Keratinocyte (primary cell): ENCODE measurements around the gene HLA-DMA. TPM values are rescaled to one million over a fixed set of nuclear protein-coding genes. Genes with fewer than 3 reads are reported as not detected.

Source experiments
- DNase-seq: peaks from one replicate; pipeline ENCODE4 v3.0.0-alpha.2; 2011; ENCODE audit warnings: low read depth, missing footprints, low spot score
- FAIRE-seq: peaks from 2 replicates; lab custom pipeline; 2011; peaks lifted over from hg19 to GRCh38; lab: Jason Lieb, UNC
- H2AFZ ChIP-seq: 2 replicates; pipeline ENCODE4 v1.6.0; 2012; ENCODE audit warnings: low read length, control low read depth, inconsistent platforms; ENCODE audit not compliant: control insufficient read depth
- H3K27ac ChIP-seq: 2 replicates; pipeline ENCODE4 v1.5.1; 2011; ENCODE audit warnings: low read length; ENCODE audit not compliant: control insufficient read depth, insufficient read depth
- H3K27me3 ChIP-seq: 3 replicates; pipeline ENCODE4 v1.6.0; 2011; ENCODE audit warnings: low read length; ENCODE audit not compliant: control insufficient read depth, insufficient read depth; ENCODE audit errors: extremely low read depth
- H3K36me3 ChIP-seq, 2 experiments: 2 replicates in 1 of 2; 3 replicates in 1 of 2; pipeline ENCODE4 v1.5.1; 2011; ENCODE audit warnings: low read length in 2 of 2, mild to moderate bottlenecking in 1 of 2; ENCODE audit not compliant: control insufficient read depth in 2 of 2, insufficient read depth in 2 of 2; ENCODE audit errors: extremely low read depth in 1 of 2
- H3K4me1 ChIP-seq: 3 replicates; pipeline ENCODE4 v1.5.1; 2011; ENCODE audit warnings: low read length; ENCODE audit not compliant: control insufficient read depth, insufficient read depth; ENCODE audit errors: extremely low read depth
- H3K4me2 ChIP-seq: 3 replicates; pipeline ENCODE4 v1.6.0; 2011; ENCODE audit warnings: low read depth, low read length; ENCODE audit not compliant: control insufficient read depth, insufficient read depth; ENCODE audit errors: extremely low read depth
- H3K4me3 ChIP-seq, 3 experiments: fragments of 200-600 bp in 1 of 3; sonication (generic) in 1 of 3; 2 replicates in 2 of 3; 3 replicates in 1 of 3; pipeline ENCODE4 v1.5.1; 2011 to 2016; ENCODE audit warnings: low read length in 3 of 3, mild to moderate bottlenecking in 3 of 3, control low read depth in 2 of 3, inconsistent platforms in 1 of 3, low read depth in 1 of 3, mixed read lengths in 1 of 3, mixed run types in 1 of 3, moderate library complexity in 1 of 3; ENCODE audit not compliant: control insufficient read depth in 2 of 3, insufficient read depth in 2 of 3; ENCODE audit errors: extremely low read depth in 1 of 3
- H3K79me2 ChIP-seq: 2 replicates; pipeline ENCODE4 v1.6.0; 2012; ENCODE audit warnings: low read length; ENCODE audit not compliant: control insufficient read depth, insufficient read depth
- H3K9ac ChIP-seq: 3 replicates; pipeline ENCODE4 v1.6.0; 2011; ENCODE audit warnings: low read length; ENCODE audit not compliant: control insufficient read depth, insufficient read depth; ENCODE audit errors: extremely low read depth
- H3K9me1 ChIP-seq: 3 replicates; pipeline ENCODE4 v1.6.0; 2011; ENCODE audit warnings: low read length; ENCODE audit not compliant: control insufficient read depth, insufficient read depth; ENCODE audit errors: extremely low read depth
- H3K9me3 ChIP-seq: 2 replicates; pipeline ENCODE4 v1.5.1; 2012; ENCODE audit warnings: low read depth, low read length; ENCODE audit not compliant: control insufficient read depth
- H4K20me1 ChIP-seq: 3 replicates; pipeline ENCODE4 v1.6.0; 2011; ENCODE audit warnings: low read length; ENCODE audit not compliant: control insufficient read depth, insufficient read depth; ENCODE audit errors: extremely low read depth
- CTCF ChIP-seq, 3 experiments: IDR thresholded peaks in 1 of 3; conservative IDR thresholded peaks in 1 of 3; optimal IDR thresholded peaks in 1 of 3; 2 replicates in 2 of 3; 3 replicates in 1 of 3; pipeline versions ENCODE3 to v1.5.1; 2011; ENCODE audit warnings: low read length in 3 of 3, mild to moderate bottlenecking in 3 of 3, moderate library complexity in 2 of 3, control low read depth in 1 of 3, inconsistent platforms in 1 of 3; ENCODE audit not compliant: insufficient read depth in 2 of 3; ENCODE audit errors: extremely low read depth in 1 of 3
- EZH2 ChIP-seq: IDR thresholded peaks from one replicate; pipeline ENCODE4 v1.6.1; 2012; ENCODE audit warnings: inconsistent platforms, mild to moderate bottlenecking, low read length, moderate library complexity
- dilution Hi-C: fragments of 300-500 bp; cut with MboI; formaldehyde crosslinking; loops from one replicate; pipeline ENCODE4 v1.7.0; 2020; ENCODE audit warnings: low sequenced_read_pairs; ENCODE audit not compliant: extremely low pct_ligation_motif_present
- polyA plus RNA-seq, 5 experiments: library from polyadenylated mRNA; depleted of rRNA in 3 of 5; stranded (reverse) in 3 of 5; stranded (forward) in 1 of 5; unstranded in 1 of 5; fragments of >200 nt; gene quantifications; 1 replicate in 1 of 5; 2 replicates in 3 of 5; 3 replicates in 1 of 5; pipeline versions ENCODE4 v1.2.1 to v1.2.3, GENCODE V29; 2011 to 2012; ENCODE audit warnings: missing spikeins in 2 of 5, low read depth in 1 of 5, low replicate concordance in 1 of 5

Gene HLA-DMA
- polyA plus RNA-seq, 1 donor (not counting 4 experiments of a cell fraction or from before 2014, with no cell fraction given) = 2.6 TPM

- Histone ChIP-seq H4K20me1 (no peaks in the 10 kb centered on the region), H3K4me1 (no peaks in the 10 kb centered on the region), H3K9me1 (no peaks in the 10 kb centered on the region), H3K9ac (no peak overlapping the region), H2AFZ (no peak overlapping the region), H3K4me3 (no peak overlapping the region), H3K9me3 (no peaks in the 10 kb centered on the region), H3K4me2 (no peak overlapping the region), H3K27ac (no peak overlapping the region), H3K27me3 (peaks cover 37% of the 10 kb centered on the region), H3K36me3 (no peaks in the 10 kb centered on the region), H3K79me2 (no peaks in the 10 kb centered on the region)
- DNase-seq (no peak), FAIRE-seq (no peak)
- no peak for TF ChIP-seq EZH2
- no peak for TF ChIP-seq CTCF (optimal IDR thresholded peaks at IDR 0.05 in 1 of 3, IDR thresholded peaks at IDR 0.05 in 1 of 3, conservative IDR thresholded peaks at IDR 0.05 in 1 of 3; ENCODE audit: extremely low read depth in 1 of 3, insufficient read depth in 2 of 3, low read length in 3 of 3)
- dilution Hi-C loops = no loop called here
These were observed 16.4 kb downstream of the HLA-DMA start for GRCh38 chr6:32936239-32937152.

- dilution Hi-C loops = no loop called here
- FAIRE-seq (no peak), DNase-seq (no peak)
- Histone ChIP-seq H3K9ac (no peak overlapping the region), H3K4me3 (no peak overlapping the region), H3K27me3 (peaks cover 31% of the 10 kb centered on the region), H3K9me1 (no peaks in the 10 kb centered on the region), H3K36me3 (no peaks in the 10 kb centered on the region), H3K27ac (no peak overlapping the region), H3K79me2 (no peaks in the 10 kb centered on the region), H3K9me3 (no peaks in the 10 kb centered on the region), H3K4me1 (no peaks in the 10 kb centered on the region), H4K20me1 (no peaks in the 10 kb centered on the region), H2AFZ (no peak overlapping the region), H3K4me2 (no peak overlapping the region)
- TF ChIP-seq EZH2 = no peak
- TF ChIP-seq CTCF (optimal IDR thresholded peaks at IDR 0.05 in 1 of 3, IDR thresholded peaks at IDR 0.05 in 1 of 3, conservative IDR thresholded peaks at IDR 0.05 in 1 of 3; ENCODE audit: extremely low read depth in 1 of 3, insufficient read depth in 2 of 3, low read length in 3 of 3) = no peak
These were observed 17.2 kb downstream of the HLA-DMA start for GRCh38 chr6:32935551-32936238.
